HepG2 (cell line): Measurements from ENCODE around the gene MBD3L2. TPM values are rescaled to one million over a fixed set of nuclear protein-coding genes. Genes with fewer than 3 reads are reported as not detected.

Experiments used
- ATAC-seq: fragments of 200-7000 bp; cut with Tn5 transposase; 3 replicates; pipeline ENCODE4 v1.9.1; 2020; ENCODE audit warnings: mild to moderate bottlenecking, moderate library complexity
- BruUV-seq: library from RNA; stranded (reverse); fragments of 400-500 nt; replicated peaks from 2 replicates; lab custom pipeline; 2021; lab: Mats Ljungman, UMichigan
- CTCF ChIA-PET: fragments of 300-600 bp; formaldehyde crosslinking; extraction: SDS; loops from one replicate; lab custom pipeline; 2021; ENCODE audit warnings: low total read pairs, inconsistent platforms, low intra/inter-chr PET ratio; lab: Yijun Ruan, JAX
- POLR2A ChIA-PET: fragments of 350-600 bp; sonication (Branson Sonifier 250); formaldehyde crosslinking; loops from one replicate; lab custom pipeline; 2020; ENCODE audit warnings: antibody characterized with exemption, inconsistent platforms; lab: Yijun Ruan, JAX
- DNase-seq: peaks from one replicate; pipeline ENCODE4 v3.0.0-alpha.2; 2015; ENCODE audit warnings: low spot score
- FAIRE-seq: peaks from 3 replicates; lab custom pipeline; 2011; peaks lifted over from hg19 to GRCh38; lab: Jason Lieb, UNC
- H2AFZ ChIP-seq: one replicate; pipeline ENCODE4 v1.6.1; 2011; ENCODE audit warnings: low read length, inconsistent platforms
- H3K27ac ChIP-seq: fragments of 300-600 bp; 3 replicates; pipeline ENCODE4 v1.8.0; 2011; ENCODE audit warnings: mixed run types, mild to moderate bottlenecking, mixed read lengths, low read length, inconsistent platforms; ENCODE audit not compliant: insufficient read depth; ENCODE audit errors: extremely low read length
- H3K27me3 ChIP-seq, 2 experiments: fragments of 200-600 bp in 1 of 2; 2 replicates in 1 of 2; 3 replicates in 1 of 2; pipeline versions ENCODE4 v1.6.0 to v1.8.0; 2011; ENCODE audit warnings: low read length in 2 of 2, mild to moderate bottlenecking in 2 of 2, moderate library complexity in 2 of 2, inconsistent platforms in 1 of 2; ENCODE audit not compliant: insufficient read depth in 2 of 2, control insufficient read depth in 1 of 2
- H3K36me3 ChIP-seq, 2 experiments: fragments of 200-600 bp in 1 of 2; replicated peaks in 1 of 2; 2 replicates in 1 of 2; 3 replicates in 1 of 2; pipeline versions ENCODE4 v1.5.1 to v1.8.0; 2011; ENCODE audit warnings: low read length in 2 of 2, inconsistent platforms in 1 of 2; ENCODE audit not compliant: insufficient read depth in 2 of 2, control insufficient read depth in 1 of 2
- H3K4me1 ChIP-seq: 2 replicates; pipeline ENCODE4 v1.5.1; 2012; ENCODE audit warnings: low read length, inconsistent platforms; ENCODE audit not compliant: insufficient read depth
- H3K4me2 ChIP-seq: 2 replicates; pipeline ENCODE4 v1.6.0; 2011; ENCODE audit warnings: low read depth, low read length, inconsistent platforms
- H3K4me3 ChIP-seq, 3 experiments: fragments of 200-600 bp in 1 of 3; sonication (generic), shearing (Covaris generic) in 1 of 3; replicated peaks in 1 of 3; 2 replicates each; pipeline ENCODE4 v1.5.1; 2011 to 2016; ENCODE audit warnings: low read length in 3 of 3, inconsistent platforms in 2 of 3, low read depth in 2 of 3, mild to moderate bottlenecking in 2 of 3, control low read depth in 1 of 3, mixed read lengths in 1 of 3; ENCODE audit not compliant: insufficient read depth in 1 of 3
- H3K79me2 ChIP-seq: one replicate; pipeline ENCODE4 v1.6.1; 2011; ENCODE audit warnings: low read length, inconsistent platforms; ENCODE audit not compliant: insufficient read depth
- H3K9ac ChIP-seq: 2 replicates; pipeline ENCODE4 v1.6.0; 2011; ENCODE audit warnings: mild to moderate bottlenecking, low read depth, low read length, inconsistent platforms; ENCODE audit not compliant: insufficient read depth
- H3K9me3 ChIP-seq: 2 replicates; pipeline ENCODE4 v1.5.1; 2012; ENCODE audit warnings: mild to moderate bottlenecking, low read length
- H4K20me1 ChIP-seq: 2 replicates; pipeline ENCODE4 v1.6.0; 2011; ENCODE audit warnings: inconsistent platforms, mild to moderate bottlenecking, low read length, moderate library complexity; ENCODE audit not compliant: insufficient read depth
- AGO1 ChIP-seq: fragments of 200-400 bp; formaldehyde crosslinking; IDR thresholded peaks from 2 replicates; pipeline ENCODE4 v1.6.1; 2017; ENCODE audit warnings: mild to moderate bottlenecking, low read depth, low read length, moderate library complexity; ENCODE audit not compliant: poor library complexity, severe bottlenecking
- CC2D1A ChIP-seq: sonication (generic); formaldehyde crosslinking; IDR thresholded peaks from 2 replicates; pipeline ENCODE4 v1.8.1; 2023; ENCODE audit warnings: mild to moderate bottlenecking, missing genetic modification reagents
- NPAS2 ChIP-seq: sonication (generic); formaldehyde crosslinking; IDR thresholded peaks from 2 replicates; pipeline ENCODE4 v1.8.0; 2022; ENCODE audit warnings: mild to moderate bottlenecking, missing genetic modification reagents, borderline replicate concordance
- SRSF4 ChIP-seq: fragments of 200-400 bp; formaldehyde crosslinking; IDR thresholded peaks from one replicate; pipeline ENCODE4 v1.6.1; 2018; ENCODE audit warnings: mild to moderate bottlenecking, low read depth, low read length, moderate library complexity; ENCODE audit not compliant: poor library complexity, severe bottlenecking
- ZIK1 ChIP-seq: sonication (generic); formaldehyde crosslinking; IDR thresholded peaks from 2 replicates; pipeline ENCODE4 v1.5.0; 2020; ENCODE audit warnings: mild to moderate bottlenecking, low read depth, missing genetic modification reagents, borderline replicate concordance
- ZMAT3 ChIP-seq: sonication (generic); formaldehyde crosslinking; conservative IDR thresholded peaks from 2 replicates; pipeline ENCODE4 v1.7.0; 2021; ENCODE audit warnings: missing genetic modification reagents
- ZNF12 ChIP-seq: sonication (generic); formaldehyde crosslinking; IDR thresholded peaks from 2 replicates; pipeline ENCODE4 v1.5.0; 2020; ENCODE audit warnings: missing genetic modification reagents
- ZNF337 ChIP-seq: sonication (generic); formaldehyde crosslinking; IDR thresholded peaks from 2 replicates; pipeline ENCODE4 v1.5.1; 2020; ENCODE audit warnings: missing genetic modification reagents, low read depth, mild to moderate bottlenecking, borderline replicate concordance
- ZNF501 ChIP-seq: sonication (generic); formaldehyde crosslinking; IDR thresholded peaks from 2 replicates; pipeline ENCODE4 v1.5.1; 2020; ENCODE audit warnings: mild to moderate bottlenecking, moderate library complexity, missing genetic modification reagents
- WGBS: methylation state at CpG from one replicate; pipeline ENCODE4 v1.1.6; 2017; ENCODE audit warnings: low lambda C conversion rate; 5-methylcytosine and 5-hydroxymethylcytosine counted together
- in situ Hi-C: cut with HindIII; loops from 2 replicates; pipeline ENCODE4 v1.10.0; 2017; ENCODE audit warnings: low pct_unique_long_range_greater_than_20kb; ENCODE audit not compliant: extremely low pct_ligation_motif_present
- intact Hi-C: fragments of 100-400 bp; cut with micrococcal nuclease; formaldehyde crosslinking; loops from one replicate; pipeline ENCODE4 v1.10.0; 2022; ENCODE audit not compliant: unreplicated experiment
- polyA plus RNA-seq, 8 experiments: library from polyadenylated mRNA; depleted of rRNA in 3 of 8; stranded (reverse) in 7 of 8; unstranded in 1 of 8; fragments of >200 nt; fragmentation: Illumina TruSeq in 4 of 8; extraction: Trizol in 4 of 8; gene quantifications; 2 replicates each; pipeline versions ENCODE4 v1.2.1 to v1.2.3, GENCODE V29; 2011 to 2016; ENCODE audit warnings: low read depth in 4 of 8, missing spikeins in 1 of 8, mixed read lengths in 1 of 8; ENCODE audit not compliant: insufficient read depth in 1 of 8
- total RNA-seq, 5 experiments: library from RNA; depleted of rRNA; stranded (reverse); fragments of >200 nt; fragmentation: Illumina TruSeq; extraction: Trizol; gene quantifications; 2 replicates each; pipeline ENCODE4 v1.2.3, GENCODE V29; 2016; ENCODE audit warnings: low read depth in 1 of 5
- TF ChIP-seq, protein P1 (sequence below): sonication (generic); formaldehyde crosslinking; IDR thresholded peaks from 2 replicates; pipeline ENCODE4 v1.8.1; 2023; ENCODE audit warnings: mild to moderate bottlenecking, moderate library complexity, missing genetic modification reagents
- TF ChIP-seq, protein P2 (sequence below): sonication (generic); formaldehyde crosslinking; IDR thresholded peaks from 2 replicates; pipeline ENCODE4 v1.5.1; 2020; ENCODE audit warnings: missing genetic modification reagents, mild to moderate bottlenecking, borderline replicate concordance
- TF ChIP-seq, protein P3 (sequence below): sonication (generic); formaldehyde crosslinking; IDR thresholded peaks from 2 replicates; pipeline ENCODE4 v1.4.0; 2020; ENCODE audit warnings: missing genetic modification reagents, mild to moderate bottlenecking, borderline replicate concordance
- TF ChIP-seq, protein P4 (sequence below): sonication (generic); formaldehyde crosslinking; IDR thresholded peaks from 2 replicates; pipeline ENCODE4 v1.4.0; 2020; ENCODE audit warnings: missing genetic modification reagents

MBD3L2 gene
- total and polyA plus RNA-seq, 2 of the 13 experiments (the other 11 are each of a cell fraction or from before 2014, with no cell fraction given) = not detected

DNA sequence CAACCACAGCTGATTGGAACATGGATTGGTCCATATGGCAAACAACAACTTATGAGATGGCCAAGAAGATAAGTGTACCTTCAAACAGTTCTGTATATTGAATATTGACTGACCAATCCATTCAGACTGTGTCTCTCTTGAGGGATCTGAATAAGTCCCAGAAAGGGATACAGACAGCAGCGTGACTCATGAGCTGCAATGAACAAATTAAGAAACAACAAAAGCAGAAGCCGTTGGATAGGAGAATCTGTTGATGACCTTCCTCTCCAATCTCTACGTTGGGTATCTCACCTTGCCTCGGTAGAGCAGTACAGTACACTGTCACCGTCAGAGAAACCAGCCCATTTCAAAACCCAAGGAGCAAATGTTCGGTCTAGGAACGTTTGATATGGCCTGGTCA, 49.2 kb upstream of the MBD3L2 start (continued):
- TF ChIP-seq, protein P1, sequence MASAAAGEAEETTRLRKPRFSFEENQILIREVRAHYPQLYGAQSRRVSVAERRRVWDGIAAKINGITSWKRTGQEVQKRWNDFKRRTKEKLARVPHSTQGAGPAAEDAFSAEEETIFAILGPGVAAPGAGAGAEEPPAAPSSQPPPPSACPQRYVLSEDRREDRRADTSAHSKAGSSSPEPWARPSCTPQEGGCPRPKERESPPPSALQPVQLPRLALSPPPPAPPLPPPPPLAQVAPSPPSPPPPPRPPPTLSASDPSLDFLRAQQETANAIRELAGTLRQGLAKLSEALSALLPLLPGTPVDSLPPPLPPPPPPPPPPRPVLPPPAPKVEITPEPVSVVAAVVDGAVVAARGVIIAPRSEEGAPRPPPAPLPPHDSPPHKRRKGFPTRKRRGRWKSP (CRISPR knock-in tag) = no peak
- no peak for TF ChIP-seq ZIK1 (CRISPR knock-in tag)
- TF ChIP-seq ZNF337 (CRISPR knock-in tag) = no peak
- TF ChIP-seq, protein P2, sequence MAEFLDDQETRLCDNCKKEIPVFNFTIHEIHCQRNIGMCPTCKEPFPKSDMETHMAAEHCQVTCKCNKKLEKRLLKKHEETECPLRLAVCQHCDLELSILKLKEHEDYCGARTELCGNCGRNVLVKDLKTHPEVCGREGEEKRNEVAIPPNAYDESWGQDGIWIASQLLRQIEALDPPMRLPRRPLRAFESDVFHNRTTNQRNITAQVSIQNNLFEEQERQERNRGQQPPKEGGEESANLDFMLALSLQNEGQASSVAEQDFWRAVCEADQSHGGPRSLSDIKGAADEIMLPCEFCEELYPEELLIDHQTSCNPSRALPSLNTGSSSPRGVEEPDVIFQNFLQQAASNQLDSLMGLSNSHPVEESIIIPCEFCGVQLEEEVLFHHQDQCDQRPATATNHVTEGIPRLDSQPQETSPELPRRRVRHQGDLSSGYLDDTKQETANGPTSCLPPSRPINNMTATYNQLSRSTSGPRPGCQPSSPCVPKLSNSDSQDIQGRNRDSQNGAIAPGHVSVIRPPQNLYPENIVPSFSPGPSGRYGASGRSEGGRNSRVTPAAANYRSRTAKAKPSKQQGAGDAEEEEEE (CRISPR knock-in tag) = no peak
- no peak for TF ChIP-seq ZNF501 (CRISPR knock-in tag)
- TF ChIP-seq NPAS2 (CRISPR knock-in tag) = no peak
- TF ChIP-seq SRSF4 = no peak

DNA sequence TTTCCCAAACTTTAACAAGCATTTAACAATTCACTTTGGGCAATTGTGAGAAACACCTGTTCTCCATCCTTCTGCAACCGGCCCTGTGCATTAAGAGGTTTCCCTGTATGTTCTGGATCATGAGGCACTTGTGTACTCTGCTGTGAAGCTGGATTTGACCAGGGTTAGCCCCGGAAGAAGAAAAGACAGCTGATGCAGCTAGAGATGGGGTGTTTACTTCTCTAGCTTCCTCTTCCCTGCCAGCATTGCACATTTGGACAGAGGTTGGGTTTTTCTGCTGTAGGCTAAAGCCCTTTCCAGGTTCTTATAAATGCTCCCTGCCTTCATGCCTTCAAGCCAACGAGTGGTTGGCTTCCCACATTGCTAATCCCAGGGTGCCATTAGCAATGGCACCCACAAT, 48.8 kb upstream of the MBD3L2 start:
- FAIRE-seq = no peak
- in situ Hi-C loops = no loop called here
- TF ChIP-seq CC2D1A (CRISPR knock-in tag) (no peak), ZMAT3 (CRISPR knock-in tag) (no peak), AGO1 (no peak), ZNF12 (CRISPR knock-in tag) (no peak)
- TF ChIP-seq, protein P3, sequence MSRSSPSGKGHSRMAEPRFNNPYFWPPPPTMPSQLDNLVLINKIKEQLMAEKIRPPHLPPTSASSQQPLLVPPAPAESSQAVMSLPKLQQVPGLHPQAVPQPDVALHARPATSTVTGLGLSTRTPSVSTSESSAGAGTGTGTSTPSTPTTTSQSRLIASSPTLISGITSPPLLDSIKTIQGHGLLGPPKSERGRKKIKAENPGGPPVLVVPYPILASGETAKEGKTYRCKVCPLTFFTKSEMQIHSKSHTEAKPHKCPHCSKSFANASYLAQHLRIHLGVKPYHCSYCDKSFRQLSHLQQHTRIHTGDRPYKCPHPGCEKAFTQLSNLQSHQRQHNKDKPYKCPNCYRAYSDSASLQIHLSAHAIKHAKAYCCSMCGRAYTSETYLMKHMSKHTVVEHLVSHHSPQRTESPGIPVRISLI (CRISPR knock-in tag) = no peak
- TF ChIP-seq, protein P4, sequence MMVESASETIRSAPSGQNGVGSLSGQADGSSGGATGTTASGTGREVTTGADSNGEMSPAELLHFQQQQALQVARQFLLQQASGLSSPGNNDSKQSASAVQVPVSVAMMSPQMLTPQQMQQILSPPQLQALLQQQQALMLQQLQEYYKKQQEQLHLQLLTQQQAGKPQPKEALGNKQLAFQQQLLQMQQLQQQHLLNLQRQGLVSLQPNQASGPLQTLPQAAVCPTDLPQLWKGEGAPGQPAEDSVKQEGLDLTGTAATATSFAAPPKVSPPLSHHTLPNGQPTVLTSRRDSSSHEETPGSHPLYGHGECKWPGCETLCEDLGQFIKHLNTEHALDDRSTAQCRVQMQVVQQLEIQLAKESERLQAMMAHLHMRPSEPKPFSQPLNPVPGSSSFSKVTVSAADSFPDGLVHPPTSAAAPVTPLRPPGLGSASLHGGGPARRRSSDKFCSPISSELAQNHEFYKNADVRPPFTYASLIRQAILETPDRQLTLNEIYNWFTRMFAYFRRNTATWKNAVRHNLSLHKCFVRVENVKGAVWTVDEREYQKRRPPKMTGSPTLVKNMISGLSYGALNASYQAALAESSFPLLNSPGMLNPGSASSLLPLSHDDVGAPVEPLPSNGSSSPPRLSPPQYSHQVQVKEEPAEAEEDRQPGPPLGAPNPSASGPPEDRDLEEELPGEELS = no peak
- TF ChIP-seq, protein P2 (CRISPR knock-in tag) = no peak

More for the DNA sequence above, 48.8 kb upstream of the MBD3L2 start:
- Histone ChIP-seq H3K4me2 (no peak overlapping the region), H3K4me3 (no peak overlapping the region), H3K27ac (no peak overlapping the region), H3K27me3 (no peaks in the 10 kb centered on the region; a peak in 1 of 5 replicates), H3K79me2 (no peaks in the 10 kb centered on the region), H4K20me1 (no peaks in the 10 kb centered on the region), H3K9ac (no peak overlapping the region), H3K4me1 (no peaks in the 10 kb centered on the region), H2AFZ (no peak overlapping the region), H3K9me3 (peaks cover 1% of the 10 kb centered on the region), H3K36me3 (no peaks in the 10 kb centered on the region)
- no TSS peak for BruUV-seq
- ATAC-seq = no peak
- CTCF ChIA-PET = no interaction called here
- POLR2A ChIA-PET = no interaction called here
- intact Hi-C loops = no loop called here
- 11% methylated on average over 3 of the region's 3 CpGs for WGBS
- no peak for DNase-seq
